Activated T-cell treated with anti-CD3 and anti-CD28 coated beads for 1 hour (primary cell): ENCODE results near the gene RAB11FIP4.
A peak's percentile ranks its signal among the peaks of the same experiment; 100 is the strongest.

Experiments
- DNase-seq: peaks from one replicate; pipeline ENCODE4 v3.0.0-alpha.2; 2020; ENCODE audit warnings: low read depth

Gene RAB11FIP4

DNA sequence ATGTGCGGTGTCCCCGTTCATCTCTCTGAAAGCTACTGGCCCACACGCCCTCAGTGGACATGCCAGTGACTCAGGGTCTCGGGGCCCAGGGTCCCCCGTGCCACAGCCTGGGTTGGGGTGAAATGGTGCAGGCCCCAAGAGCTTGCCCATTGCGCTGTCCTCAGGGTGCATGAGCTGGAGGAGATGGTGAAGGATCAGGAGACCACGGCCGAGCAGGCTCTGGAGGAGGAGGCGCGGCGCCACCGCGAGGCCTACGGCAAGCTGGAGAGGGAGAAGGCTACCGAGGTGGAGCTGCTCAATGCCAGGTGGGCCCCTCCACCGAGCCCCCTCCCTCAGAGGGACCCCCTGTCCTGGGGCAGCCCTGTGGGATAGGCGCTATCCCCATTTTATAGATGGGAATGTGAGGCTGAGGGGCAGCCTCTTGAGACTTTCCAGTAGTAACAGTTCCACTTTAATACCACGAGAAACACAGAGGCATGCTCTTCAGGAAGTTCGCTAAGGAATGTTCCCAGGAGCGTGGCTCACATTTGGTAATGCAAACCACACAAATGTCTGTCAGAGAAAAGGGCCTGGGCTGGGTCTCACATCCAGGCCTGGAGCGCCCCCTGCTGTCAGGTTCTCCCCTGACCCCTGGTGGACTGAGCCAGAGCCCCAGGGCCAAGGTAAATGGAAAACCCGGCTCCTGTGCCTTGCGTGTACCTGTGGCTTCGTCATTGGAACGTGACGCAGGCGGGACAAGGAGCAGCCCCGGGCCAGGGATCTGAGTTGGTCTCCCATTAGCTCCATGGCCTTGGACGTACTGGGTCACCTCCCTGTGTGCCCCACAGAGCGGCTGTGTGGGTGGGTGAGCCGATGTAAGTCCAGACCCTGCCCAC, 133.7 kb downstream of the RAB11FIP4 start:
- peak; percentile 92 for DNase-seq

DNA sequence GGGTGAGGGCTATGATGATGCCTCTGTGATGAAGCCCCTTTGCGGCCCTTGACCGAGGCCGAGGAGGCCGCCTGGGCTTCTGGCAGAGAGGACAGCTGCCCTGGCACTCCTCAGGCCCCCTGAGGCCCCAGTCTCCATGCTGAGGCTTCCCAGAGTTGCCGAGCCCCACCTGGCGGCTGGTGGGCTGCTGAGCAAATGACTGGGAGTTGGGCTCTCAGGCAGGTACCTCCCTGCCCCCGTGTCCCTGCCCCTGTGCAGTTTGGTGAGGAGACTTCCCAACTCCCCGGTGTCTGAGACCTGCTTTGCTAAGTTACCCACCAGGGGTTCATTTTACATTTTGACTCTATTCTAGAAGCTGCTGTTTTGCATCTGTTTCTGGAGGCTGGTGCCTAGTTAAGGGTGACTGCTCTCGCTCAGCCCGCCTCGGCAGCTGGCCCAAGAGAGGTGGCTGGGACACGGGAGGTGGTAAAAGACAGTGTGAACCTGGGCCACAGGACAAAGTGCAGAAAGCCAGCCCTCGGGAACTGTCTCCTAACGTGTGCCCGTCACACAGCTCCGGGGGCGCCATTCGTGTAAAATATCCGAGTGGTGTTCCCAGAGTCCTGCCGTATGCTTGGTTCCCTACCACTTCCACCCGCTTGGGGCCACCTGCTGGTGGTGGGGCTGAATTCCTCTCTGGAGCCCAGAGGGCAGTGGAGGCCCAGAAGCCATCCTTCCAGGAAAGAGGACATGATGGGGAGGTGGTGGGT, 134.5 kb downstream of the RAB11FIP4 start:
- DNase-seq = no peak

DNA sequence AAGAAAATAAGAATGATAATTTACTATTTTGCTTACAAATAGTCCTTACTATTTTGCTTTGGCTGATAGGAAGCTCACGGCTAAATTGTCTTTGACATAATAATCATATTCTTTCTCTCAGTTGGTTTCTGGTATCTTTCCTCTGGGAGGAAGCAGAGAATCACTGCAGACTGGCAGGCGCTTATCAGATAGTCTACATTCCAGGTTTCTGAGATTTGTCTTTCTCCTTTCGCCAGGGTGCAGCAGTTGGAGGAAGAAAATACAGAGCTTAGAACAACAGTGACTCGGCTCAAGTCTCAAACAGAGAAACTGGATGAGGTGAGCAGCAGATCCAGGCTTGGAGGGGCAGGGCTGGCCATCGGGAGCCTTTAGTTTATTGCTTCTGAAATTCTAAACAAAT, 136.1 kb downstream of the RAB11FIP4 start:
- DNase-seq = no peak

DNA sequence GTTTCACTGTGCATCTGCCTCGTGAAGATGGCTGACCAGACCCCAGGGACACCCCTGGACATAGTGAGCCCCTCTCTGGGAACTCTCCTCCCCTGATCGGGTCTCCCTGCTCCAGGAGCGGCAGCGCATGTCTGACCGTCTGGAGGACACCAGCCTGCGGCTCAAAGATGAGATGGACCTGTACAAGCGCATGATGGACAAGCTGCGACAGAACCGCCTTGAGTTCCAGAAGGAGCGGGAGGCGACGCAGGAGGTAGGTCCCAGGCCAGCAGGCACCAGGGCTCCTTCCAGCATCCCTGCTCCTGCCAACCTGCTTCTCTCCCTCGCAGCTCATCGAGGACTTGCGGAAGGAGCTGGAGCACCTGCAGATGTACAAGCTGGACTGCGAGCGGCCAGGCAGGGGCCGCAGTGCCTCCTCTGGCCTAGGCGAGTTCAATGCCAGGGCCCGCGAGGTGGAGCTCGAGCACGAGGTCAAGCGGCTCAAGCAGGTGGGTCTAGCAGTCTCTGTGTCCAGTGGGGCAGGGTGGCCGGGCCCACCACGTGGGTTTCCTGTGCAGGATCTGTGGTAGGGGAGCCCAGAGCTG, 136.9 kb downstream of the RAB11FIP4 start:
- no peak for DNase-seq

DNA sequence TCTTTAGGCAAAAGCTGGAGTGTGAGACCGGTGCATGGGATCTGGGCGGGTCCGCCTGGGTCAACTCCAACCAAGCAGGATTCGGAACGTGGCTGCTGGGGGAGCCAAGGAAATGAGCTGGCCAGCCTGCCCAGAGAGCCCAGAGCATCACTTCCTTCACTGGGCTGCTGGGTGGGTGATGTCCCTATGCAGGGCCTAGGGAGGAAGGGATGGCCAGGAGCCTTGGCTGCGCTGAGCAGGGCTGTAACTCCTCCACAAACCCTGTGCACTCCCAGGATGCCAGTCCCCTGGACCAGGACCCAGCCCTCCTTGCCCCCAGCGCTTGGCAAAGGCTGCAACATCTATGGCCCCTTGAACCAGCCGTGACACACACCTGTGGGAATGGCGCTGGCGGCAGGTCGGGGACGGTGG, 138.4 kb downstream of the RAB11FIP4 start:
- DNase-seq = no peak

DNA sequence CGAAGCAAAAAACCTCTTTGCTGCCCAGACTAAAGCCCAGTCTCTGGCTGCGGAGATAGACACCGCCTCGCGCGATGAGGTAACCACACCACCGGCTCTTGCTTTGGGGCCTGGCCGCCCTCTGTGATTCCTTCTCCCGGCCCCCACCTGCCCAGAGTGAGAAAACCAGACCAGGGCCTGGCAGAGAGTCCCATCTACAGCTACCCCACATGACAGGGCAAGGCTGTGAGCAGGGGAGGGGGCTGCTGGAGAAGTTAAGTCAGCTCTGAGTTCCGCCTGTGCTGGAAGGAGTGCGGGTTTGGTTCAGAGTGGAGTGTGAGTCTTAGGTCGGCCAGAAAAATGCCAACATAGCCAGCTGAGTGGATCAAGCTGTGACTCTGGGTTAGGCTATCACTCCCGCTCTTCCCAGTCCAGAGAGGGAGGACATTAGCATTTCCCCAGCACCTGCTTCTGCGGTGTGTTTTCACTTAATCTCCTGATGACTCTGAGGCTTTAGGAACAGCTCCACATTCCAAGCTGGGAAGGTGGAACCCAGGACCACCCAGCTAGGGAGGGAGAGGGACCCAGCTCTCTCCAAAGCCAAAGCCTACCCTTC, 139.0 kb downstream of the RAB11FIP4 start:
- DNase-seq = no peak

DNA sequence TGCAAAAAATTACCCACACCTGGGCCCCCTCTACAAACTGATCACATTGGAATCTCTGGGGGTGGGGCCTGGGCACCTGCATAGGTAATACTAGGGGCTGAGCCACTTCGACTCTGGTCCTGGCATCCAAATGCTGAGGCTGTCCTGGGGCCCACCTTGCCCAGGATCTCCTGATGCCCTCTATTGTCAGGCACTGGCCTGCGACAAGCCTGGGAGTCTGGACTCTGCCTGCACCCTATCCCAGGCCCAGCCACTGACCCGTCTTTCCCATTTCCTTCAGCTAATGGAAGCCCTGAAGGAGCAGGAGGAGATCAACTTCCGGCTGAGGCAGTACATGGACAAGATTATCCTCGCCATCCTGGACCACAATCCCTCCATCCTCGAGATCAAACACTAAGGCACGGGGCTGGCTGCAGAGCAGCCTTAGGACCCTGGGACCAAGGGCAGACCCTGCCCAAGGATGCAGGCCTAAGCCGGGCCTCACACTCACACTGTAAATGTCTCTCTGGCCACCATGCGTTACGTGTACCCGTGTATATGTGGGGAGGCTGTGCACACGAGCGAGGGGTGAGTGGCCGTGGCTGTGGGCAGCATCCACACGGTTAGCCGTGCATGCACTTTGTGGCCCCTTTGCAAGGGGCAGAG, 140.0 kb downstream of the RAB11FIP4 start:
- no peak for DNase-seq

DNA sequence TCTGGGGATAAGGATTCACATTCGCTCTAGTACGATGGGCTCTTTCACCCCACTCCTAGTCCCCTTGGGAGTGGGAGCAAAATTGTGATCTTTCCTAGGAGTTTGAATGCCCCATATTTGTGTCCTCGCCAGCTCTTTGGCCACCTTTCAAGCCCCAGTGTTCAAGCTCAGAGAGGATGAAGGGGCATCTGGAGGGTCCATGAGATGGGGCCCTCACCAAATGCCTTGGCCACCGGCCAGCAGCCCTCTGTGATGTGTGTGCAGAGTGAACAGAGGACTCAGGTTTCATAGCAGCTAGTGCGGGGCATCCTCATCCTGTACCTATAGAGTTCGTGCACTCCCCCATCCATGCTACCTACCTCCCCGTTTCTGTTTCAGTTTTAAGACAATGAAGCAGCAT, 140.6 kb downstream of the RAB11FIP4 start:
- DNase-seq = no peak

DNA sequence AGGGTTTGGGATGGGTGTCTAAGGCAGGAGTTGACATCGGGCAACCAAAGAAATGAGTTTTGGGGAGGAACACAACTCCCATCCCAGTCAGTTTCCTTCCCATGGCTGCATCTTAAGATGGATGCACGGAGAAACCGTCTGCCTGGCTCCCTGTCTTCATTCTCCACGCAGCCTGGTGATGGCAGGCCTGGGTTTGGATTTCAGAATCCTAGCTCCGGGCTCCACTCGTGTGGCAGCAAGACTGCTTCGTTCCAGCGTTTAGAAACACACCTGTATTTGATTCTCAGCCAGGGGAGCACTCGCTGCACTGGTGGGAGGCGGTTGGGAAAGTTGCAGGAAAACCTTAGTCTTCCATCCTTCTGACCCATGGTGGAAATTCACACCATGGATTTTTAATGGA, 141.1 kb downstream of the RAB11FIP4 start:
- no peak for DNase-seq

DNA sequence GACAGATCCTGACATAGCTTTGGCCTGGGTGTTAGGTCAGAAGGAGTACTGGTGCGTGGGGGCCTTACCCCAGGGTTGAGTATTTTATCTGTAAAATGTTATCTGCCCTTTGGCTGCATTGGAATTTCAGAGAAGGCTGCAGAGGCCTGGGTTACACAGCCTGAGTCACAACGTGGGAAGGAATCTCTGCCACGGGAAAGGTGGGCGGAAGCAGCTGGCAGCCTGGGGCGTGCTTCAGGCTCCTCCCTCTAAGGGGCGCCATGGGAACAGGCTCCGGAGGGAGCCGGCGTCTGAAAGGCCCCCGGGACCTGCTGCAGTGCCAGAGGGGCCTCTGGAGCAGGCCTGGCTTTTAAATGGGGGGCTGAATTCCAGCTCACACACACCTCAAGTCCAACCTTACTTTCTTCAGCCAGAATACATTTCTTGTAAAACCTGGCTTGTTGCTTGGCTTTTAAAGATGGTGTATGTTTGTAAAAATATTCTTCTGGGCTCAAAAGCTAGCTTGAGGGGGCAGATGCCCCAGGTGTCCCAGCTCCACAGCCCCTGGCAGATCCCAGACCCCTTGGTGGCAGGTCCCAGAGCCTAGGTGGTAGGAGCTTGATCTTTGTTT, 142.2 kb downstream of the RAB11FIP4 start:
- no peak for DNase-seq

DNA sequence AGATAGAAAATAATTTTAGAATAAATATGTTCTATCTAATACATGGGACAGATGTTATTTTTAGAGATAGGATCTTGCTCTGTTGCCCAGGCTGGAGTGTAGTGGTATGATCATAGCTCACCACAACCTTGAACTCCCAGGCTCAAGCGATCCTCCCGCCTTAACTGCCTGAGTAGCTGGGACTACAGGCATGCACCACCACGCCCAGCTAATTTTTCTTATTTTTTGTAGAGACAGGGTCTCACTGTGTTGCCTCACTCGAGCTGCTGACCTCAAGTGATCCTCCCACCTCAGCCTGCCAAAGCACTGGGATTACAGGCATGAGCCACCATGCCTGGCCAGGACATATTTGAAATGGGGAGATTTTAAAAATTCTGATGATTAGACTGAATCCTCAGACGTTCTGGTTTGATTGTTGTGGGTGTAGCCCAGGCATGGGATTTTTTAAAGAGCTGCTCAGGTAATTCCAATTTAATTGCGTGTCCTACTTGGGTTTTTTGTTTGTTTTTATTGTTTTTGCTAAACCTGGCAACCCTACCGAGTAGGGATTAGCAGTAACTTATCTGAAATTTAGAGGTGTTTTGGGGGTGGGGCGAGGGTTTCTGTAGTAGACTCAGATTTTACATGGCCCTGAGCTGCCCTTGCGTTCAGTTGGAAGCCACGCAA, 142.9 kb downstream of the RAB11FIP4 start:
- no peak for DNase-seq

DNA sequence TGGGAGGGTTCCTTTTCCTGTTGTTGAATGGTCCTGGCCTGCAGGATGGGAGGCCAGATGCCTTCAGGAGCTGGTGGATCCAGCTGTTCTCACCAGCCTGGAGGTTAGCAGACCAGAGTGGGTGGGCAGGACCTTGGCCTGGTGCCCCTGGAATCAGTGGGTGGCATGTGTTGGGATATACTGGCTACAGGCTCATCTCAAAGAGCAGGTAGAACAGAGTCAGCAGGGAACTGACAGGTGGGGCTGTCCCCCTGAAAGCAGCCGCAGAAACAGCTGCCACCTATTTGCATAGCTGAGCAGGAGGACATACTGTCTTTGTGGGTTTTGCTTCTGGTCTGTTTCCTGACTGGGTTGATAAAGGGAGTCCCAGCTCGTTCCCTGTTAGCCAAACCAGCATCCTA, 144.1 kb downstream of the RAB11FIP4 start:
- DNase-seq = no peak

DNA sequence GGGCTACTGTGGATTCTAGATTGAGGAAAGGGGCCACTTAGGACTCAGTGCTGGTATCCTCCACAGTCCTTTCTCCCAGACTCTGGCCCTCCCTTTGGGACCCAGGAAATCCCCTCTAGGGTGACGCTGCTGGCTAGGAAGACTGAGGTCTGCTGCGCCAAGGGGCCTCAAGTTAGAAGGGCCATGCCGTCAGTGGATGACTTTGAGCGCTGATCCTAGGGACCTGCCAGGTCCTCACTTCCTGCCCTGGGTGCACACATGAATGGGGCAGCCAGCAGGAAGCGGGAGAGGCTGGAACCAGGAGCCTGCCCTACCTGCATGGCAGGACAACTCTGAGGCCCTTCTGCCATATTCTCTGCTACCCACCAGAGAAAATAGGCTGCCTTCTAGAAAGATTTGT, 145.0 kb downstream of the RAB11FIP4 start:
- DNase-seq = no peak

DNA sequence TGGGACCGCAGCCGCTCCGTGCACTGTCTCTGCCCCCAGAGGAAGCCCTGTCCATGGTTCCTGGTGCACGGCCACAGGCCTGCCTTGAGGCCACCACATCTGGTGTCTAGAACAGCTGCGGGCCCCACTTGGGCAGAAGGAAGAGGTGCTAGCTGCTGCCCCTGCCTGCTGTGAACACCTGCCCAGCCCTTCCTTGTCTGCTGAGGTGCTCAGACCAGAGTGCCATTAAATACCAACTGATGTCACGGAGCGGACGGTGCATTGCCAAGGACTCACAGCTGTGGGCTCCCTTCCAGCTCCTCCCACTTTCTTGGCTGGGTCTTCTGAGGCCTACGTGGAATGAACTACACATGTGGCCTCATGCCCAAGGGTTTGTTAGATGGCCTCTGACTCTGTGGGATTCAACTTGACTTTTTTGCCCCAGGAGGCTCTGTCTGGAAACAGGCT, 146.1 kb downstream of the RAB11FIP4 start:
- no peak for DNase-seq

DNA sequence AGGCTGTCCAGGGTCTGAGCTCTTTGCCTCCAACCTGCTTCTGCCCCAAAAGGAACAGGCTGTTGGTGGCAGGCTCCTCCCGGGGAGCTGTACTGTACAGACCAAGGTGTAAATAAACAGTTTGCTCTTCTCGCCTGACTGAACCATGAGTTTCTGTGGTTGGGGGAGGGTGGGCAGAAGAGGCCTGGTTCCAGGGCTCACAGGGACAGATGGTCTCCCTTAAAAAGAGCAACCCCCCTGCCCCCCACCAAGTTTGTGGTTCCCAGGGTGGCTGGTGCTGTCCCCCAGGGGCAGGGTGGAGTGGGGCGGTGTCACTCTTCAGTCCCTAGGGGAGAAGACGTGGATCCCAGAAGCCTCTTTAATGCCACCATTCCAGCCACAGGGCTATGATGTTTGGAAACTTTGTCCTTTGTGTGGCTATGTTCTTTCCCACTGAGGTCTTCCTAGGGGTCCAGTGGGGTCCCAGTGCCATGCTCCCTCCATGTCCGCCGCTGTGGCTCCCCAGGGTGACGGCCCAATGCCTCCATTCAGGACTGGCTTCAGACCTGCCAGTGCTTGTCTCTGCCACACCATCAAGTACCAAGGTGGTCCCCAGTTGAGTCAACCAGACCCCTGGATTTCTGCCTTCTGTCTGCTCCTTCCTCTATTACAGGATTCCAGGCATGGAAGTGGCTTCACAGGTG, 146.7 kb downstream of the RAB11FIP4 start:
- DNase-seq = no peak

DNA sequence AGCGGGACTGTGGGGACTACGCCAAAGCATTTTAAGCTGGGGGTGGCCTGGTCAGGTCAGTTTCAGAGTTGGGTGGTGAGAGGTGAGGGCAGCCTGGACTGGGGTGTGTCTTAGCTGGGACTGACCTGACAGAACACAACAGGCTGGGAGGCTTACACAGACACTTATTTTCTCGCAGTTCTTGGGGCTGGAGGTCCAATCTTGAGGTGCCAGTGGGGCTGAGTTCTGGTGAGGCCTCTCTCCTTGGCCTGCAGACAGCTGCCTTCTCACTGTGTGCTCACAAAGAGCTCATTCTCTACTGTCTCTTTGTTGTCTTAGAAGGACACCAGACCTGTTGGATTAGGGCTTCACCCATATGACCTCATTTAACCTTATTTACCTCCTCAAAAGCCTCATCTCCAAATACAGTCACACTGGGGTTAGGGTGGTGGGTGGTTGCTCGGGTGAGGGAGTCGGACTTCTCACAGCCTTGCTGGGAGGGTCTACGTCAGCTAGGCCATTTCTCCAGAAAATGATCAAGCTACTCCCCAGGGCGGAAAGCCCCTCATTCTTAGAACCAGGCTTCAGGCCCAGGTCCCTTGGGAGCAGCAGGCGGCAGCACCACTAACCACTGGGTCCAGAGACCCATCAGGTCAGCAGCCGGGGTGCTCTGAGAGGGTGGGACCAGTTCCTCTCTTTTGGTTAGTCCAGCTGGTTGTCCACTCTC, 149.3 kb downstream of the RAB11FIP4 start:
- DNase-seq = no peak

DNA sequence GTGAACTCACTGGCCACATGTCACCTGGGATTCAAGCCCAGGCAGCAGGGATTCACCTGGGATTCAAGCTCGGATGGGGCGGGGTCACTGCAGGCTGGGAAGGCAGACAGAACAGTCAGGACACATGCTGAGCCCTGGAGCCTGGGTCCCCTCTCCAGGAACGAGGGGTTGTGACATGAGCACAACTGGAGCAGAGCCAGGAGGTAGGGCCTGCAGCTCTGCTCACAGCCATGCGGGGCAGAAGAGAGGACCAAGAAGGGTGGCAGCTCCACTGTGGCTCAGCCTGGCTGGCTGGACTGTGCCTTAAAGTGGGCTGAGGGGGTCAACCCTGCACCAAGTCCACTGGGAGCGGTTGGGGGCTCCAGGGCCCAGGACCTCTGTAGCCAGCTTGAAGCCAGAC, 150.1 kb downstream of the RAB11FIP4 start:
- no peak for DNase-seq

DNA sequence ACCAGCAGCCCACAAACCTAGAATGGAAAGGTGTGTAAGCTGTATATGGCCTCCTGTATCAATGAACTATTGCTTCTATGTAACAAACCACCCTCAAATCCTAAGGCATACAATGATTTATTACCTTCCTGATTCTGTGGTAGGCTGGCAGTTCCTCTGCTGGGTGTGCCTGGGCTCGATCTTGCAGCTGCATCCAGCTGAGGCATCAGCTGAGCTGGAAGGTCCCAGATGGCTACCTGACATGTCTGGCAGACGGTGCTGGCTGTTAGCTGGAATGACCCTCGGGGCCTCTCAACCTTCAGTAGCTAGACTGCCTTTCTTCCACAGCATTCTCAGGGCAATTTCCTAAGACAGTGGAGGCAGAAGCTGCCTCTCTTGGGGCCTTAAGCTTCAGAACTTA, 152.7 kb downstream of the RAB11FIP4 start:
- DNase-seq = no peak

DNA sequence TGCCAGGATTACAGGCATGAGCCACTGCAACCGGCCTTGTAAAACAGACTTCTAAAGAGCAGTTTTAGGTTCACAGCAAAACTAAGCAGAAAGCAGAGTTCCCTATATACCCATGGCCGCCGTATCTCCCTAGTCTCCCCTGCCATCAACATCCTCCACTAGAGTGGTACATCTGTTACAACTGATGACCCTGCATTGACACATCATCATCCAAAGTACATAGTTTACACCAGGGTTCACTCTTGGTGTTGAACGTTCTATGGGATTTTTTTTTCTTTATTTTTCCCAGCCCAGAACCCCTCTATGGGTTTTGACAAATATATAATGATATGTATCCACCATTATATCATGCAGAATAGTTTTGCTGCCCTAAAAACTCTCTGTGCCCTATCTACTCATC, 155.2 kb downstream of the RAB11FIP4 start:
- no peak for DNase-seq

DNA sequence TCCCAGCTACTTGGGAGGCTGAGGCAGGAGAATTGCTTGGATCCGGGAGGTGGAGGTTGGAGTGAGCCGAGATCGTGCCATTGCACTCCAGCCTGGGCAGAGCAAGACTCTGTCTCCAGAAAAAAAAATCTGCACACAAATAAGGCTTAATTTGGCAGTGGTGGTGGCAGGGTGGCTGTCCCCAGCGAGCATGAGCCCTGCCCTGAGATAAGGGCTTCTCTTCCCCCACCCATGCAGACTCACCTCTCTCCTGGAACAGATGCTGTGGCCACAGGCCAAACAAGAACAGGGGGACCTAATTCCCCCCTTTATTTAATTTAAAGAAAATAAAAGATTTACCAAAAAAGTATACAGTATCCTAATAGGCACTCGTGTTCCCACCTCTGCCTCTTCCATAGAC, 157.2 kb downstream of the RAB11FIP4 start:
- DNase-seq = no peak
